Sigmoid colon (tissue), 7 donors: ENCODE data around the gene SMARCA1. TPM values are rescaled to one million over a fixed set of nuclear protein-coding genes. Genes with fewer than 3 reads are reported as not detected.

Experiments used
- DNase-seq: peaks from one replicate; pipeline ENCODE4 v3.0.0-alpha.2; 2019
- H3K27ac ChIP-seq, 4 donors: fragments of 200-600 bp; sonication (generic); one replicate each; pipeline ENCODE4 v1.5.1; 2016 to 2019; ENCODE audit warnings: mild to moderate bottlenecking in 1 of 4
- H3K27me3 ChIP-seq, 3 donors: fragments of 200-600 bp; sonication (generic); one replicate each; pipeline ENCODE4 v1.5.1; 2019; ENCODE audit warnings: mild to moderate bottlenecking in 1 of 3
- H3K36me3 ChIP-seq, 4 donors: fragments of 200-600 bp; sonication (generic); one replicate each; pipeline ENCODE4 v1.5.1; 2016 to 2019
- H3K4me1 ChIP-seq, 4 donors: fragments of 200-600 bp; sonication (generic); one replicate each; pipeline ENCODE4 v1.5.1; 2017 to 2019
- H3K4me3 ChIP-seq, 4 donors: fragments of 200-600 bp; sonication (generic); one replicate each; pipeline ENCODE4 v1.5.1; 2017 to 2019; ENCODE audit warnings: mild to moderate bottlenecking in 2 of 4, moderate library complexity in 1 of 4
- H3K9me3 ChIP-seq, 4 donors: fragments of 200-600 bp in 3 of 4; sonication (generic) in 3 of 4; one replicate each; pipeline versions ENCODE4 v1.5.1 to v1.6.1; 2013 to 2019
- EP300 ChIP-seq, 4 donors: sonication (generic); formaldehyde crosslinking; IDR thresholded peaks; one replicate each; pipeline ENCODE4 v1.6.1; 2017; ENCODE audit warnings: antibody characterized with exemption in 4 of 4
- POLR2A ChIP-seq, 2 donors: fragments of 450-650 bp; IDR thresholded peaks; one replicate each; pipeline ENCODE4 v1.6.1; 2016; ENCODE audit warnings: antibody characterized with exemption in 2 of 2, mild to moderate bottlenecking in 2 of 2, moderate library complexity in 2 of 2
- POLR2AphosphoS5 ChIP-seq, 4 donors: sonication (generic); formaldehyde crosslinking; IDR thresholded peaks; one replicate each; pipeline ENCODE4 v1.6.1; 2017; ENCODE audit warnings: antibody characterized with exemption in 4 of 4
- WGBS, 2 donors: extraction: QIAGEN DNeasy Blood & Tissue Kit; methylation state at CpG; one replicate each; pipeline ENCODE4 v1.1.7; 2013; 5-methylcytosine and 5-hydroxymethylcytosine counted together
- intact Hi-C: fragments of 100-400 bp; cut with DNase I; formaldehyde crosslinking; loops from one replicate; pipeline ENCODE4 v1.15.1; 2023
- polyA plus RNA-seq, 3 donors: library from polyadenylated mRNA; stranded (reverse); fragments of 200-250 nt; gene quantifications; one replicate each; pipeline ENCODE4 v1.2.3, GENCODE V29; 2013
- small RNA-seq, 3 donors: library from RNA; depleted of rRNA; stranded (forward); fragments of <200 nt; gene quantifications; one replicate each; pipeline ENCODE3, GENCODE V24; 2016
- total RNA-seq, 4 donors: library from RNA; depleted of rRNA; stranded (reverse); fragments of >200 nt; gene quantifications; one replicate each; pipeline ENCODE4 v1.1.0, GENCODE V29; 2016
- TF ChIP-seq, protein P1 (sequence below), 4 experiments: fragments of 450-650 bp in 3 of 4; fragments of 200-600 bp in 1 of 4; IDR thresholded peaks; one replicate each; pipeline ENCODE4 v1.5.1; 2016 to 2019; ENCODE audit warnings: antibody characterized with exemption in 4 of 4, mild to moderate bottlenecking in 3 of 4, moderate library complexity in 2 of 4
- donor health status: healthy with polysubstance abuse.
- donor health status: Bipolar disorder and iron deficiency.
- donor health status: healthy.

Gene SMARCA1
- total and polyA plus RNA-seq, 7 donors = 1.2 to 70.3 (median 40.7) TPM

DNA sequence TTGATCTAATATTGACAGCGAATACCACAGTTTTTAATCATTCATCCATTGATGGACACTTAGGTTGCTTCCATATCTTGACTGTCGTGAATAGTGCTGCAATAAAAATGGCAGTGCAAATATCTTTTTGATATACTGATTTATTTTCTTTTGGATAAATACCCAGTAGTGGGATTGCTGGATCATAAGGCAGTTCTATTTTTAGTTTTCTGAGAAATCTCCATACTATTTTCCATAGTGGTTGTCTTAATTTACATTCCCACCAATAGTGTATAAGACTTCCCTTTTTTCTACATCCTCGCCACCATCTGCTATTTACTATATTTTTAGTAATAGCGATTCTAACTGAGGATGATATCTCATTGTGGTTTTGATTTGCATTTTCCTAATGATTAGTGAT lies 100.1 kb downstream of the SMARCA1 start:
- no peaks in the 10 kb centered on the region for H3K27me3 ChIP-seq
- TF ChIP-seq POLR2A (IDR thresholded peaks at IDR 0.05) (no peak), POLR2AphosphoS5 (IDR thresholded peaks at IDR 0.05) (no peak), EP300 (IDR thresholded peaks at IDR 0.05) (no peak)
- TF ChIP-seq, protein P1, sequence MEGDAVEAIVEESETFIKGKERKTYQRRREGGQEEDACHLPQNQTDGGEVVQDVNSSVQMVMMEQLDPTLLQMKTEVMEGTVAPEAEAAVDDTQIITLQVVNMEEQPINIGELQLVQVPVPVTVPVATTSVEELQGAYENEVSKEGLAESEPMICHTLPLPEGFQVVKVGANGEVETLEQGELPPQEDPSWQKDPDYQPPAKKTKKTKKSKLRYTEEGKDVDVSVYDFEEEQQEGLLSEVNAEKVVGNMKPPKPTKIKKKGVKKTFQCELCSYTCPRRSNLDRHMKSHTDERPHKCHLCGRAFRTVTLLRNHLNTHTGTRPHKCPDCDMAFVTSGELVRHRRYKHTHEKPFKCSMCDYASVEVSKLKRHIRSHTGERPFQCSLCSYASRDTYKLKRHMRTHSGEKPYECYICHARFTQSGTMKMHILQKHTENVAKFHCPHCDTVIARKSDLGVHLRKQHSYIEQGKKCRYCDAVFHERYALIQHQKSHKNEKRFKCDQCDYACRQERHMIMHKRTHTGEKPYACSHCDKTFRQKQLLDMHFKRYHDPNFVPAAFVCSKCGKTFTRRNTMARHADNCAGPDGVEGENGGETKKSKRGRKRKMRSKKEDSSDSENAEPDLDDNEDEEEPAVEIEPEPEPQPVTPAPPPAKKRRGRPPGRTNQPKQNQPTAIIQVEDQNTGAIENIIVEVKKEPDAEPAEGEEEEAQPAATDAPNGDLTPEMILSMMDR (IDR thresholded peaks at IDR 0.05) = no peak
- DNase-seq = no peak
- H3K27ac ChIP-seq = no peak overlapping the region
- no peaks in the 10 kb centered on the region for H3K4me1 ChIP-seq
- no peak overlapping the region for H3K4me3 ChIP-seq
- peaks cover 0 to 5% (median 0%) of the 10 kb centered on the region in 4 donors for H3K36me3 ChIP-seq
- intact Hi-C loops = no loop called here
- H3K9me3 ChIP-seq = no peaks in the 10 kb centered on the region
- WGBS, 2 donors = 77 to 85% methylated on average over 4 of the region's 4 CpGs

DNA sequence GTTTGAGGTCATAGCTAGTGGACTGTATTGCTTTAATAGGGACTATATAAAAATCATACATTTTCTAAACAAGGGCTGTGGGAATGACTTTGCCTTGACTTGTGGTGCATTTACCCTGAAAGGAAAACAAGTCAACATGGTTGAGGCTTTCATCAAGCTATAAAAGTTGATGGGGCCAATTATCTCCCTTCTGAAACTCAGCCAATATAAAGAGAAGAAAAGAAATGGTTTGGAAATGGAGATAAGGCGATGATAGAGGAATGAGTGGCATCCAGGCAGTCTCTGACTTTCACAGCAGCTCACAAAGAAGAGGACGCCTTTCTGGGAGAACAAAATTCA lies 118.7 kb downstream of the SMARCA1 start:
- 23 to 61% methylated on average over 2 of the region's 2 CpGs for WGBS, 2 donors
- H3K9me3 ChIP-seq = no peaks in the 10 kb centered on the region

DNA sequence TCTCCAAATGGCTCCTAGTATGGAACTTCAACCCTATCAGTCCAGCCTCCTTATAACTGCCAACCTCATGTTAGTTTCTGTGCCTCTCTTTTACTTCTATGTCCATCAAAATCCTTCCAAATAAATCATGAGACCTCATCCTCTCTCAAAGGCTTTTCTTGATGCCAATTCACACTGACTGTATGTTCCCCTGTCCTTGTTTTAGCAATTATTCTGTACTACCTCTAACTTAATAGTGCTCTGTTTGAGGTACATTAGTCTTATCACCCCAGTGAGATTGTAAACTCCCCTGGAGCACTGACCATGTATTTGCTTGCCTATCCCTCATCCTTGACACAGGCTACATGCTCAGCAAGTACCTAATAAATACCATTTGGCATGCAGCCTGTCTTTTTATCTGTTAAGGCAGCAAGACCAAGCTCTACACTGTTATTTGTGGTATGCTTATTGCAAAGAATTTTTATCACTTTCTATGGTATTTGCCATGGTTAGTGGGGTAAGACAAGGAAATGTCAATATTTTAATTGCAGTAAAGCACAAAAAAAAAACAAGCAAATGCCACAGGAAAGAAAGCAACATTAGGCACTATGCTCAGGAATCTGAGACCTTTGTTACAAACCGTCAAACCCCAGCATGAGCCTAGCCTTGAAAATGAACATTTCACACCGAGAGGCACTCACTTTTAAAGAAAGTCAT lies 119.2 kb downstream of the SMARCA1 start:
- H3K4me1 ChIP-seq = no peaks in the 10 kb centered on the region
- intact Hi-C loops = no loop called here
- no peak overlapping the region for H3K4me3 ChIP-seq
- H3K36me3 ChIP-seq = no peaks in the 10 kb centered on the region
- no peaks in the 10 kb centered on the region for H3K27me3 ChIP-seq
- H3K27ac ChIP-seq = no peak overlapping the region
- TF ChIP-seq POLR2AphosphoS5 (IDR thresholded peaks at IDR 0.05) (no peak), POLR2A (IDR thresholded peaks at IDR 0.05) (no peak), EP300 (IDR thresholded peaks at IDR 0.05) (no peak)
- TF ChIP-seq, protein P1 (IDR thresholded peaks at IDR 0.05) = no peak
- H3K9me3 ChIP-seq = no peaks in the 10 kb centered on the region
- WGBS, 2 donors = 14 to 52% methylated on average over 2 of the region's 2 CpGs
- no peak for DNase-seq

More for the DNA sequence above, 118.7 kb downstream of the SMARCA1 start:
- Histone ChIP-seq H3K27ac (no peak overlapping the region), H3K4me1 (no peaks in the 10 kb centered on the region), H3K4me3 (no peak overlapping the region), H3K36me3 (no peaks in the 10 kb centered on the region), H3K27me3 (no peaks in the 10 kb centered on the region)
- intact Hi-C loops = no loop called here
- DNase-seq = no peak
- no peak for TF ChIP-seq POLR2A (IDR thresholded peaks at IDR 0.05)
- TF ChIP-seq POLR2AphosphoS5 (IDR thresholded peaks at IDR 0.05) = no peak
- TF ChIP-seq EP300 (IDR thresholded peaks at IDR 0.05) = no peak
- TF ChIP-seq, protein P1 (IDR thresholded peaks at IDR 0.05) = no peak

Small RNA genes lying within 50 kb of the gene (small RNA-seq; reads per million reads assigned to genes)
- 0 reads per million in 3 donors for gene RF01169
- gene RNA5SP513 = 3.5 to 7.2 (median 5.9) reads per million in 3 donors
- 0 reads per million in 3 donors for gene RPS26P56

Other genes starting within 250 kb of the SMARCA1 start
- 10 to 100 TPM; 15.1 to 24.1 (median 17.6) TPM for gene OCRL, start 16.8 kb upstream of the SMARCA1 start, total RNA-seq
- gene OCRL, start 16.8 kb upstream of the SMARCA1 start, polyA plus RNA-seq = 10 to 100 TPM; 12.2 to 14.8 (median 12.6) TPM
- gene APLN, start 131.5 kb upstream of the SMARCA1 start, total RNA-seq = under 1 TPM in 2 of 4 donors, not detected in 2; 0.36 to 0.81 TPM
- under 1 TPM in 1 of 3 donors, not detected in 2; 0.47 TPM for gene APLN, start 131.5 kb upstream of the SMARCA1 start, polyA plus RNA-seq
- gene XPNPEP2, start 215.5 kb upstream of the SMARCA1 start, total RNA-seq = 10 to 100 TPM in 1 of 4 donors, 1 to 10 TPM in 3; 2.6 to 11.1 (median 4.7) TPM
- 1 to 10 TPM; 1.8 to 3.3 (median 2.5) TPM for gene XPNPEP2, start 215.5 kb upstream of the SMARCA1 start, polyA plus RNA-seq